Activated T-cell treated with anti-CD3 and anti-CD28 coated beads for 4 hours (primary cell): ENCODE data around the gene MAN2A1.
A peak's percentile ranks its signal among the peaks of the same experiment; 100 is the strongest.

ENCODE experiments used
- DNase-seq: peaks from one replicate; pipeline ENCODE4 v3.0.0-alpha.2; 2020

MAN2A1 gene

GRCh38 chr5:109689740-109690241, at the start of gene MAN2A1:
Gene MAN2A1 (plus strand): TSS chr5:109689927. CDS start chr5:109690418, 491 bp downstream.
- peak; percentile 71 for DNase-seq

DNA sequence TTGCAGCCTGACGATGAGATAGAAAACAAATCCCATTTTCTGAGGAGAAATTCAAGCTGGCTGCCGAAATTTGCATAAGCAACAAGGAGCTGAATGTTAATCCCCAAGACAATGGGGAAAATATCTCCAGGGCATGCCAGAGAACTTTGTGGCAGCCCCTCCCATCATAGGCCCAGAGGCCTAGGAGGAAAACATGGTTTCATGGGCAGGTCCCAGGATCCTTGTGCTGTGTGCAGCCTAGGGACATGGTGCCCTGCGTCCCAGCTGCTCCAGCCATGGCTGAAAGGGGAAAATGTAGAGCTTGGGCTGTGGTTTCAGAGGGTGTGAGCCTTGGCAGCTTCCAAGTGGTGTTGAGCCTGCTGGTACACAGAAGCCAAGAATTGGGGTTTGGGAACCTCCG, 48.8 kb upstream of the MAN2A1 start:
- DNase-seq: no peak

DNA sequence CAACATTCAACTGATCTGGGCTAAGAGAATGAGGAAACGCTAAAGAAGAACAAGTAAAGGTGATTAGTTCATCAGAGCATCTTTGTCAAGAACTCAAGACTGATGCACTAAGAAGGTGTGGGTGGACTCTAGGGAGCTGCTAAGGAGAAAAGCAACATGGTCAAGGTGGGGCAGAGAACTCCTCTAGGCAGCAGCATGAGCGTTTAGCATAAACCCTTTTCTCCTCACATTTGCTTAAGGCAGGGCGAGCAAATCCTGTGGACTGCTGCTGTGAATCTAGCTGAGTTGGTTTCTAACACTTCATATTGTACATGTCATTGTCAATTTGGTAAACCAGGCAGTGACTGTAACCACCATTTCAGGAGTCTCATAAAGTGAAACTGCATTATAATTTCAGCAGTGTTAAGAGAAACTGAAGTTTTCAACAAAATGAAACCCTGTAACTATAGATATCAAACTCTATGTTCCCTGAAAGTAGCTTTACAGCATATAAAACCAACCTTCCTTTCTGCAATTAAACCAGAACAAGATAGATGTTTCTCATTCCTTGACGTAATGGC, 45.9 kb upstream of the MAN2A1 start:
- no peak for DNase-seq

DNA sequence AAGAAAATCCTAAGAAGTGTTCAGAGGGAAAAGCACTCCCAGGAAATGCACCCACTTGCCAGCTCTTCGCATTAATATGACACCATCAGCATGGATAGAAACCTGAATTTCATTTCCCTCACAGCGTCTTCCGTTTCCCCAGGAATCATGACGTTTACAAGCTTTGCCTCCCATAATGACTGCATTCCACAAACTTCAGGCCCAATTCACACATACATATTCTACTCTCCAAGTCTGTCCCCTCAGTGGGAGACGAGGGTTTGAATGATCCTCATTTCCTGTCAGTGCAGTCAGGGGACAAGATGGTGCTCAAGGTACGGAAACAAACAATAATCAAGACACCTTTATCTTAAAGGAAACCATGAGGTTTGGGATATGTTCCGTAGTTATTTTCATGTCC, 44.9 kb upstream of the MAN2A1 start:
- no peak for DNase-seq

- DNase-seq: no peak
These were observed 44.0 kb upstream of the MAN2A1 start for GRCh38 chr5:109645707-109646192.

DNA sequence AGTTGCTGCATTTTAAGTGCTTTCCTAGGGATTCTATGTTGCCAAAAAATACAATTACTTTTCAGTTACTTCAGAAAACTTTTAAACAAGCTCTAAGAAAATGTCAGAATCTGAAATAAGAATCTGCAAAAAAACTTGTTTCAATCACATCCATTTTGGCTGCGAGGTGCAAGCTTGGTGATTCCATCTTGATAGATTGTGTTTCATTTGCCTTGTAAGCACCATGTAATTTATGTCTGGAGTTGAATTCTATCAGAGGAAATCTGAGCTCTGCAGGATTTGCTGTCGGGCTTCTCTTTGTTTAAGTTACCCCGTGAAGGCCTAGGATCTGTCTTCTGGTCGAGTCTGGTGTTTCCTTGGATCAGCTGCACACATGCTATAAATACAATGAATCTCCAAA, 40.4 kb upstream of the MAN2A1 start:
- no peak for DNase-seq

DNA sequence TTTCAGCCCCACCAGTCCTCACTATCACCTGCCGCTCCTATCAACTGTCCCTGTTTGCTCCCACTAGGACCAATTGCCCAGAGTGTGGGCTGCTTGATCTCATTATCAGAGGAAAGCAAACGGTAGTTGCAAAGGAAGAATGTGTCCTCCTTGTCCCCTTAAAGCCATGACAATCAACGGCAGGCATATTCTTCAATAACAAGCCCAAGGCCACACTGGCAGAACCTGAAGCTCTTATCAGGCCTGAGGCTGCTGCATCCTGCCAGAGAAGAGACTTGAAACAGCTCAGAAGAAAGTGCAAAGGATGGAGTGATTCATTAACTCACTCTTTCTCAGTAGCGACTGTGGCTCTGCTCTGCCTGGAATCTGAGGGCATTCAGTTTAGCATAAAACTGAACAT, 39.2 kb upstream of the MAN2A1 start:
- no peak for DNase-seq

- DNase-seq: no peak
These were observed 37.6 kb upstream of the MAN2A1 start for GRCh38 chr5:109652096-109652495.

GRCh38 chr5:109653042-109653441, 36.7 kb upstream of the MAN2A1 start:
- no peak for DNase-seq

DNA sequence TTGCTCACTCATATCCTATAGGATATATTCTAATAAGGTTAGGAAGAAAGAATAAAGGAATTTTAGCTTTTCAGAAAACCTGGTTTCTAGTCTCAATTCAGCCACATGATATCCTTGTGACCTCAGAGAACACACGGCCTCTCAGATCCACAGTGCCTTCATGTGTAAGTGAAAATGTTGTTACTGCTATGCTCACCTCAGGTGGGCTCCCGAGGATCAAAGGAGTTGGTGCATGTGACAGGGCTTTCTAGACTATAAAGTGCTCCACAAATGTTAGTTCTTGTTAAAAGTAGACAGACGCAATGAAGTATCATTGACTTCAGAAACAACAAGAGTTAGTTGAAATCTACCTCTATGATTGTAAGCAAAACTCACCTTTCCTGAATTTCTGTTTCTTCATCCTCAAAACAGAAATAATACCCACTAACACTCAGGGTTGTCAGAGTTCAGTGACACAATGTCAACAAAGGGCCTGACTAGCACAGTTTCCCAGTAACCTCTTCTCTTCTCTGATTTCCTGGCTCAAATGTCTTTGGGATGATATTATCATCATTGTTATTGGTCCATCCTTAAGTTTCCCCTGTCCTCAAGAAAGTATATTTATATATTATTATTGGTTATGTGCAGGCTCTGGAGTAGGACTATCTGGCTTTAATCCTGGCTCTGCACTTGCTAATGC, 36.0 kb upstream of the MAN2A1 start:
- no peak for DNase-seq

DNA sequence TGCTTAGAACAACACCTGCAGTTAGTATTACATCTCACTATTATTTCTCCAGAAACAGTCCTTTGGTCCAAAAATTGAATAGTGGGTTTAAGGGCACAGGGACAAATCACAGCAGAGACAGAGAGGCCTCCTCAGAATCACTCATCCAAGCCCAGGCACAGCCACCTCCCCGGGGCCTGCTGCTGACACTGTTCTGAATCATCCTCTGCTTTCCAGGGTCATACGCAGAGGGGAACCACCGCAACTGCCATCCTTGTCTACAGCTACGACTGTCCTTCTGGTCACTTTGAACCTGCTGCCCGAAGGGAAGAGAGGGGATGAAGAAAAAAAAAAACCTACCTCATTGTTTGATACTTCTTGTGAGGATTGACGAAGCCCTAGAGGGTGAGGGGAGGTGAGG, 35.3 kb upstream of the MAN2A1 start:
- DNase-seq: no peak

DNA sequence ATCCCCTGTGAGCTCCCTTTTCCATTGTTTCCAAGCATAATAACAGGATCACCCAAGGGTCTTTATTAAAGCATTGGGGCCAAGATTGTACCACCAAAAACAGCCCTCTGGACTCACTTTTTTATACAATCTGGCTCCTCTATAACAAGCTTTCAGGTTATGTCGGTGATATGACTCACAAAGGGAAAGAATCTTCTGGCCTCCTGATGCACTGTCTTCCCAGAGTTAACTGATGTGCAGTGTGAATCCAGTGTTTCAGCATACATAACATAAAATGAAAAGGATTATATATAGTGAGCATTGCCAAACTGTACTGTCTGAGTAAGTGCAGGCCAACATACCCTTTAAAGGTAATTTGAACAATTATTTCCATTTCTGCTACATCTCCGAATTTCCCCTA, 33.9 kb upstream of the MAN2A1 start:
- no peak for DNase-seq

DNA sequence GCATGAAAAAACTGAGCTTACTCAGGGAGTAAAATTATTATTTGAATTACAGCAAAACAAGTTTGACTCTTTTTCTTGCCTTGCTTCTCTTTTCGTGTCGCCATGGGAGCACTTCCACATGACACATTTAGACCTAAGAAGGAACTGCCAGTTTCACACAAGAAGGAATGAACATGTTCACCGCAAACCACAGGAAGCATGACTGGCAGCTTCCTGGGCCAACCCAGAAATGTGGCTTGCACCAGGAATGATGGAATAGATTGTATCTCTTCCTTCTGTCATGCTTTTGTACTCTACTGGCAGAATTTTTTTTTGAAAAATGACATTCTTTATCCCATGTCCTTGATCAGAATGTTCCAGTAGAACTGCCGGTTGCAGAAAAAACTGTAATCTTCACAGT, 32.9 kb upstream of the MAN2A1 start:
- peak; percentile 9 for DNase-seq

GRCh38 chr5:109659901-109660300, 29.8 kb upstream of the MAN2A1 start:
- DNase-seq: no peak

GRCh38 chr5:109660301-109660700, 29.4 kb upstream of the MAN2A1 start:
- no peak for DNase-seq

GRCh38 chr5:109668237-109668636, 21.5 kb upstream of the MAN2A1 start:
- DNase-seq: no peak

DNA sequence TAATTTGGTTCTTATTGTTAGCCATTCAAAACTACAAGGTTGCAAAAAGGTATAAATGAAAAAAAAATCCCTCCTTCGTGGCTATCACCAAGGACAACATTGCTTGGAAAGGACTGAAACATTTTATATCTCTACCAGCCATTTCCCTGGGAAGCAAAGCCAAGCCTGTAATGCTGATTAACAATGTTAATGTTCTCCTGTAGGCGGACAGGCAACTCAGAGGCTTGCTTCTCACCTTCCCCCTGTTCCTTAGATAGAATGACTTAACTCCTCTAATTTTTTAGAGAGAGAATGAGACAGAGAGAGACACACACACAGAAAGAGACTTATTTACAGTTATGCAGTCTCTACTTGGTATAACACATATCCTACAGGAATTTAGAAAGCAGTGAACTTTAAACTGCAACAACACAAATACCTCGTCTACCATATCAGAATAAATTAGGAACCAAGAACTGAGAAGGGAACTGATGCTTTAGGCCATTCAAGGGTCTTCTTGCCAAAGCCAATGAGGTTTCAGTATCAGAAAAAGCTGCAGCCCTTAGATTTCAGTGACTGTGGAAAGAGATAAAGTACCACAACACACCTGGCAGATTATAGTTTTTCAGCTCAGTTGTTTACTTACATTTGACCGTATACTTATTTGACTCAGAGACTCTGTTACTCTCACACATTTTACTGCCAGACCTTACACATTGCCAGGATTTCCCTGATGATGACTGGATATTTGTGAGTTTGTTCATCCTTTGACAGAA, 20.9 kb upstream of the MAN2A1 start:
- no peak for DNase-seq

- no peak for DNase-seq
These were observed 19.6 kb upstream of the MAN2A1 start for GRCh38 chr5:109669991-109670706.

- DNase-seq: no peak
These were observed 18.6 kb upstream of the MAN2A1 start for GRCh38 chr5:109671136-109671535.

GRCh38 chr5:109674596-109674995, 15.1 kb upstream of the MAN2A1 start:
- no peak for DNase-seq

- no peak for DNase-seq
These were observed 12.8 kb upstream of the MAN2A1 start for GRCh38 chr5:109676920-109677319.

DNA sequence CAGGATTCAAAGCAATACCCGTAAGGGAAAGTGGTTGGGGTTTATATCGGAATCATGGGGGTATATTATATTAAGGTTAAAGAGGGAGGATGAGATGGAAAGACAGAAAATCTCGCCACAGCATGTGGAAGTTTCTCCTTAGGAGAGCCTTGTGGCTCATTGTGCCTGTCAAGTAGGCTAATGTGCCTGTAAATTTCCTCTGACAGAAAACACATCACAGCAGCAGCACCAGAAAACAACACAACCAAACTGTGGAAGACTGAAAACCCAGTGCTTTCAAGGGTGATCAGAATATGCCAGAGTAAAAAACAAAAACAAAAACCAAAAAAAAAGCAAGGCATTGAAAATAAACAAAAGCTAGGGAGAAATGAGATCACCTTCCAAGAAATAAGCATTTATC, 11.3 kb upstream of the MAN2A1 start:
- no peak for DNase-seq

DNA sequence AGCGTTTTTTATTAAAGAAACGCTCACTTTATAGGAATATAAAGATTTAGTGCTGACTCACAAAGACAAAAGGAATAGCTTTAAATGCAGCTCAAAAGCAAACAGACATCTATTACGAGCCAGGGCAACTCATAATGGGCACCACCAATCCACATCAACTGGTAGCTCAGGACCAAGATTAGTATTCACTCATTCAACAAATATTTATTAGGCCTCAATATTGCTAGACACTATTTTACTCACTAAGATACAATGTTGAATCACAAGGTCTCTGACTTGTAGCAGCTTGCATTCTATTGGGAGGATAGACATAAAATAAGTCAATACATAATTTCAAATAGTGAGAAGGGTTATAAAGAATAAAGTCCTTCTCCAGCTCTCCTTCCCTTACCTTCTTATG, 8.0 kb upstream of the MAN2A1 start:
- no peak for DNase-seq
